CD4-positive, alpha-beta T cell treated with Interleukin-21 for 1 hour (primary cell): ENCODE results near the gene MYD88.
"Not testable (repeated sequence)": the region's sequence is repeated elsewhere in the genome, so short reads cannot be mapped to it uniquely, and the experiment has no call there.

ENCODE experiments used
- DNase-seq: peaks from one replicate; pipeline ENCODE4 v3.0.0-alpha.2; 2020

Gene MYD88

GRCh38 chr3:38146504-38146903 is 8.0 kb downstream of the MYD88 start:
- DNase-seq, result no peak

GRCh38 chr3:38147421-38147820 is 9.0 kb downstream of the MYD88 start:
- no peak for DNase-seq

- no peak for DNase-seq
Observed at GRCh38 chr3:38148311-38148882, 9.9 kb downstream of the MYD88 start.

GRCh38 chr3:38149708-38150107 is 11.2 kb downstream of the MYD88 start:
- DNase-seq, result no peak

- DNase-seq, result no peak
Observed at GRCh38 chr3:38150780-38151528, 12.5 kb downstream of the MYD88 start.

GRCh38 chr3:38151667-38152265 is 13.3 kb downstream of the MYD88 start:
- peak; percentile 60 for DNase-seq

- no peak for DNase-seq
Observed at GRCh38 chr3:38152609-38153008, 14.1 kb downstream of the MYD88 start.

GRCh38 chr3:38153221-38153620 is 14.8 kb downstream of the MYD88 start:
- DNase-seq, result no peak

- no peak for DNase-seq
Observed at GRCh38 chr3:38154033-38154494, 15.6 kb downstream of the MYD88 start.

GRCh38 chr3:38154625-38155255 is 16.3 kb downstream of the MYD88 start:
- no peak for DNase-seq

GRCh38 chr3:38155825-38156224 is 17.4 kb downstream of the MYD88 start:
- no peak for DNase-seq

GRCh38 chr3:38157117-38157516 is 18.7 kb downstream of the MYD88 start:
- no peak for DNase-seq

GRCh38 chr3:38157595-38157994 is 19.1 kb downstream of the MYD88 start:
- no peak for DNase-seq

- DNase-seq, result no peak
Observed at GRCh38 chr3:38158472-38158871, 20.0 kb downstream of the MYD88 start.

GRCh38 chr3:38160704-38161103 is 22.2 kb downstream of the MYD88 start:
- DNase-seq, result not testable (repeated sequence)

- peak; percentile 42 for DNase-seq
Observed at GRCh38 chr3:38163117-38163840, 24.8 kb downstream of the MYD88 start.

- no peak for DNase-seq
Observed at GRCh38 chr3:38163841-38164642, 25.6 kb downstream of the MYD88 start.

GRCh38 chr3:38164643-38164951 is 26.1 kb downstream of the MYD88 start:
- no peak for DNase-seq

- peak; percentile 99 for DNase-seq
Observed at GRCh38 chr3:38164952-38165721, 26.7 kb downstream of the MYD88 start, which contains the start of gene OXSR1. Gene OXSR1 (plus strand): TSS chr3:38165537. CDS start chr3:38165877, 340 bp downstream.

GRCh38 chr3:38165722-38166387 is 27.4 kb downstream of the MYD88 start:
- DNase-seq, result no peak

GRCh38 chr3:38167591-38167990 is 29.1 kb downstream of the MYD88 start:
- no peak for DNase-seq
